Tibial nerve (tissue), 3 donors: ENCODE data around the gene VPS18.

Experiments
- CTCF ChIP-seq, 5 experiments: fragments of 200-600 bp in 3 of 5; fragments of 450-650 bp in 2 of 5; sonication (generic) in 3 of 5; IDR thresholded peaks; one replicate each; pipeline ENCODE4 v1.5.1; 2016 to 2019; ENCODE audit warnings: antibody characterized with exemption in 5 of 5, mild to moderate bottlenecking in 3 of 5, moderate library complexity in 2 of 5
- POLR2A ChIP-seq, 2 donors: fragments of 450-650 bp; IDR thresholded peaks; one replicate each; pipeline ENCODE4 v1.6.1; 2017; ENCODE audit warnings: antibody characterized with exemption in 2 of 2, mild to moderate bottlenecking in 2 of 2, moderate library complexity in 2 of 2

- TF ChIP-seq CTCF (IDR thresholded peaks at IDR 0.05) (no peak), POLR2A (IDR thresholded peaks at IDR 0.05) (no peak)
These were observed 44.3 kb downstream of the VPS18 start for GRCh38 chr15:40938536-40938870.
